Measurements from ENCODE around the gene ATP13A5.

ATP13A5 gene

GRCh38 chr3:193248848-193249468 lies 129.6 kb downstream of the ATP13A5 start:
- Histone ChIP-seq H3K9me3 (ENCODE audit: control insufficient read depth, insufficient read depth, low read length) (no peaks in the 10 kb centered on the region), H3K4me3 (ENCODE audit: low read depth, low read length) (no peak overlapping the region), H3K9ac (ENCODE audit: low read depth, low read length) (no peak overlapping the region), H3K36me3 (ENCODE audit: control insufficient read depth, insufficient read depth, low read length) (no peaks in the 10 kb centered on the region), H3K4me1 (ENCODE audit: control insufficient read depth, insufficient read depth, low read length) (no peaks in the 10 kb centered on the region), H3K27me3 (ENCODE audit: control insufficient read depth, insufficient read depth, low read length) (no peaks in the 10 kb centered on the region)

GRCh38 chr3:193243571-193243970 lies 135.0 kb downstream of the ATP13A5 start:
- no peak overlapping the region for H3K9ac ChIP-seq (ENCODE audit: low read depth, low read length)
- no peaks in the 10 kb centered on the region for H3K4me1 ChIP-seq (ENCODE audit: control insufficient read depth, insufficient read depth, low read length)
- no peak overlapping the region for H3K4me3 ChIP-seq (ENCODE audit: low read depth, low read length)
- no peaks in the 10 kb centered on the region for H3K36me3 ChIP-seq (ENCODE audit: control insufficient read depth, insufficient read depth, low read length)
- peaks cover 17% of the 10 kb centered on the region for H3K27me3 ChIP-seq (ENCODE audit: control insufficient read depth, insufficient read depth, low read length)
- H3K9me3 ChIP-seq (ENCODE audit: control insufficient read depth, insufficient read depth, low read length) = no peaks in the 10 kb centered on the region

DNA sequence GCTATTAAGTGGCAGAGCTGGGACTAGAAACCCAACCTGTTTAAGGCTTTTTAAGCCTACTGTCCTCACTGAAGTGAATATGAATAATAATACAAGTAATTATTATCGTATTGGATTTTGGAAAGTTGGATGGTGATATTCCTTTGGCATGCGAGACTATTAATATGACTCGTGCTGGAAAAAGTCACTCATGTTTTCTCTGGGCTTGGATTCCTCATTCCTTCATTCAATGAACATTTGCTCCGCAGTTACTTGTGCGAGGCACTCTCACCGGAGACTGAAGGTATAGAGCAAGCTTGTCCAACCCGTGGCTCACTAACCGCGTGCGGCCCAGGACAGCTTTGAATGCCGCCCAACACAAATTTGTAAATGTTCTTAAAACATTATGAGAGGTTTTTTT lies 136.8 kb downstream of the ATP13A5 start:
- Histone ChIP-seq H3K9ac (ENCODE audit: low read depth, low read length) (no peak overlapping the region), H3K9me3 (ENCODE audit: control insufficient read depth, insufficient read depth, low read length) (no peaks in the 10 kb centered on the region), H3K36me3 (ENCODE audit: control insufficient read depth, insufficient read depth, low read length) (no peaks in the 10 kb centered on the region), H3K4me3 (ENCODE audit: low read depth, low read length) (peak overlapping the region; percentile 58), H3K27me3 (ENCODE audit: control insufficient read depth, insufficient read depth, low read length) (peaks cover 17% of the 10 kb centered on the region), H3K4me1 (ENCODE audit: control insufficient read depth, insufficient read depth, low read length) (no peaks in the 10 kb centered on the region)

GRCh38 chr3:193240850-193241706 lies 137.5 kb downstream of the ATP13A5 start, which contains the start of gene PLAAT1:
Gene PLAAT1, plus strand, starts transcription at chr3:193241222. Its CDS starts 14,429 bp downstream, at chr3:193255651.
- Histone ChIP-seq H3K9me3 (ENCODE audit: control insufficient read depth, insufficient read depth, low read length) (no peaks in the 10 kb centered on the region), H3K9ac (ENCODE audit: low read depth, low read length) (peak within 1 kb of the TSS; percentile 57), H3K27me3 (ENCODE audit: control insufficient read depth, insufficient read depth, low read length) (peaks cover 17% of the 10 kb centered on the region), H3K4me3 (ENCODE audit: low read depth, low read length) (peak within 1 kb of the TSS; percentile 66), H3K4me1 (ENCODE audit: control insufficient read depth, insufficient read depth, low read length) (no peaks in the 10 kb centered on the region), H3K36me3 (ENCODE audit: control insufficient read depth, insufficient read depth, low read length) (no peaks in the 10 kb centered on the region)

- Histone ChIP-seq H3K9ac (ENCODE audit: low read depth, low read length) (no peak overlapping the region), H3K4me3 (ENCODE audit: low read depth, low read length) (peak overlapping the region; percentile 66), H3K27me3 (ENCODE audit: control insufficient read depth, insufficient read depth, low read length) (peaks cover 17% of the 10 kb centered on the region)
These were observed 138.1 kb downstream of the ATP13A5 start for GRCh38 chr3:193240436-193240849.

DNA sequence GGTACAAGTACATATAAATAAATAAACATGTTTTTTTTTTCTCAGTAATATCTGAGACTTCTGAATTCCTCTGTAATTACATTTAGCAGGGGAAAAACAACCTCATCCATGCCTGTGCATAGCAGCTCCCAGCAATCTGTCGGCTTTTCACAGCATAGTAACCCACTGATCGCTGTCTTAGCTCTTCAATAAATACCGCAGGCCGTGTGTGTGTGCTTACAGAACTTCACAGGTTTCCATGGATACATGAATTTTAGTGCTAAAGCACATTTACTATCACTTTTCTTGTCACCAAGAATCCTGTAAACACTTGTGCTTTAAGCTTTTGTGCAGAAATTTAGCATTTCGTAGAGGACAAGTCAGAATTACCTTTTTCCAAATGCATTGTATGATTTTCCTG lies 141.5 kb downstream of the ATP13A5 start:
- Histone ChIP-seq H3K9me3 (ENCODE audit: control insufficient read depth, insufficient read depth, low read length) (no peaks in the 10 kb centered on the region), H3K36me3 (ENCODE audit: control insufficient read depth, insufficient read depth, low read length) (no peaks in the 10 kb centered on the region), H3K9ac (ENCODE audit: low read depth, low read length) (no peak overlapping the region), H3K4me1 (ENCODE audit: control insufficient read depth, insufficient read depth, low read length) (no peaks in the 10 kb centered on the region), H3K27me3 (ENCODE audit: control insufficient read depth, insufficient read depth, low read length) (peaks cover 7% of the 10 kb centered on the region), H3K4me3 (ENCODE audit: low read depth, low read length) (no peak overlapping the region)

More at GRCh38 chr3:193240436-193240849, 138.1 kb downstream of the ATP13A5 start:
- Histone ChIP-seq H3K4me1 (ENCODE audit: control insufficient read depth, insufficient read depth, low read length) (no peaks in the 10 kb centered on the region), H3K9me3 (ENCODE audit: control insufficient read depth, insufficient read depth, low read length) (no peaks in the 10 kb centered on the region), H3K36me3 (ENCODE audit: control insufficient read depth, insufficient read depth, low read length) (no peaks in the 10 kb centered on the region)

GRCh38 chr3:193236599-193236998 lies 142.0 kb downstream of the ATP13A5 start:
- H3K4me1 ChIP-seq (ENCODE audit: control insufficient read depth, insufficient read depth, low read length) = no peaks in the 10 kb centered on the region
- H3K4me3 ChIP-seq (ENCODE audit: low read depth, low read length) = no peak overlapping the region
- no peaks in the 10 kb centered on the region for H3K9me3 ChIP-seq (ENCODE audit: control insufficient read depth, insufficient read depth, low read length)
- peaks cover 3% of the 10 kb centered on the region for H3K27me3 ChIP-seq (ENCODE audit: control insufficient read depth, insufficient read depth, low read length)
- no peak overlapping the region for H3K9ac ChIP-seq (ENCODE audit: low read depth, low read length)
- H3K36me3 ChIP-seq (ENCODE audit: control insufficient read depth, insufficient read depth, low read length) = no peaks in the 10 kb centered on the region

GRCh38 chr3:193231201-193231600 lies 147.4 kb downstream of the ATP13A5 start:
- Histone ChIP-seq H3K27me3 (ENCODE audit: control insufficient read depth, insufficient read depth, low read length) (no peaks in the 10 kb centered on the region), H3K9ac (ENCODE audit: low read depth, low read length) (no peak overlapping the region), H3K4me3 (ENCODE audit: low read depth, low read length) (no peak overlapping the region), H3K9me3 (ENCODE audit: control insufficient read depth, insufficient read depth, low read length) (no peaks in the 10 kb centered on the region), H3K36me3 (ENCODE audit: control insufficient read depth, insufficient read depth, low read length) (no peaks in the 10 kb centered on the region), H3K4me1 (ENCODE audit: control insufficient read depth, insufficient read depth, low read length) (peaks cover 27% of the 10 kb centered on the region)

- Histone ChIP-seq H3K4me3 (ENCODE audit: low read depth, low read length) (no peak overlapping the region), H3K27me3 (ENCODE audit: control insufficient read depth, insufficient read depth, low read length) (no peaks in the 10 kb centered on the region), H3K4me1 (ENCODE audit: control insufficient read depth, insufficient read depth, low read length) (peaks cover 32% of the 10 kb centered on the region), H3K9ac (ENCODE audit: low read depth, low read length) (no peak overlapping the region), H3K9me3 (ENCODE audit: control insufficient read depth, insufficient read depth, low read length) (no peaks in the 10 kb centered on the region), H3K36me3 (ENCODE audit: control insufficient read depth, insufficient read depth, low read length) (no peaks in the 10 kb centered on the region)
These were observed 147.9 kb downstream of the ATP13A5 start for GRCh38 chr3:193230610-193231009.

- Histone ChIP-seq H3K36me3 (ENCODE audit: control insufficient read depth, insufficient read depth, low read length) (no peaks in the 10 kb centered on the region), H3K4me3 (ENCODE audit: low read depth, low read length) (no peak overlapping the region), H3K27me3 (ENCODE audit: control insufficient read depth, insufficient read depth, low read length) (no peaks in the 10 kb centered on the region), H3K4me1 (ENCODE audit: control insufficient read depth, insufficient read depth, low read length) (peaks cover 32% of the 10 kb centered on the region), H3K9ac (ENCODE audit: low read depth, low read length) (no peak overlapping the region), H3K9me3 (ENCODE audit: control insufficient read depth, insufficient read depth, low read length) (no peaks in the 10 kb centered on the region)
These were observed 148.6 kb downstream of the ATP13A5 start for GRCh38 chr3:193229851-193230420.

GRCh38 chr3:193228206-193228605 lies 150.3 kb downstream of the ATP13A5 start:
- H3K27me3 ChIP-seq (ENCODE audit: control insufficient read depth, insufficient read depth, low read length) = no peaks in the 10 kb centered on the region
- no peaks in the 10 kb centered on the region for H3K9me3 ChIP-seq (ENCODE audit: control insufficient read depth, insufficient read depth, low read length)
- H3K9ac ChIP-seq (ENCODE audit: low read depth, low read length) = no peak overlapping the region
- H3K4me3 ChIP-seq (ENCODE audit: low read depth, low read length) = no peak overlapping the region
- no peaks in the 10 kb centered on the region for H3K36me3 ChIP-seq (ENCODE audit: control insufficient read depth, insufficient read depth, low read length)
- H3K4me1 ChIP-seq (ENCODE audit: control insufficient read depth, insufficient read depth, low read length) = peaks cover 32% of the 10 kb centered on the region

Data from iPS-15b (cell line).